OCI-LY1 (cell line): ENCODE measurements around the gene RNF212.
A peak's percentile ranks its signal among the peaks of the same experiment; 100 is the strongest.

Source experiments
- H2AFZ ChIP-seq: fragments of 200-600 bp; sonication (generic), shearing (Covaris generic); 2 replicates; pipeline ENCODE4 v1.6.0; 2014; ENCODE audit warnings: antibody characterized with exemption, mild to moderate bottlenecking, low read length
- H3F3A ChIP-seq: fragments of 200-600 bp; sonication (generic), shearing (Covaris generic); 2 replicates; pipeline ENCODE4 v1.6.0; 2014; ENCODE audit warnings: mild to moderate bottlenecking, antibody characterized with exemption, low read length, moderate library complexity; ENCODE audit not compliant: insufficient read depth
- H3K27ac ChIP-seq: fragments of 200-600 bp; sonication (generic); 2 replicates; pipeline ENCODE4 v1.5.1; 2014; ENCODE audit warnings: low read length, mixed run types, mild to moderate bottlenecking, low read depth; ENCODE audit not compliant: poor library complexity, severe bottlenecking
- H3K27me3 ChIP-seq: fragments of 200-600 bp; sonication (generic); 2 replicates; pipeline ENCODE4 v1.6.0; 2014; ENCODE audit warnings: antibody characterized with exemption, mild to moderate bottlenecking, low read length, moderate library complexity; ENCODE audit not compliant: insufficient read depth
- H3K36me3 ChIP-seq: fragments of 200-600 bp; sonication (generic); 2 replicates; pipeline ENCODE4 v1.6.1; 2014; ENCODE audit warnings: mild to moderate bottlenecking, antibody characterized with exemption, low read length, moderate library complexity, mixed read lengths; ENCODE audit not compliant: insufficient read depth
- H3K4me1 ChIP-seq: fragments of 200-600 bp; sonication (generic); 2 replicates; pipeline ENCODE4 v1.5.1; 2014; ENCODE audit warnings: mild to moderate bottlenecking, low read length, moderate library complexity; ENCODE audit not compliant: insufficient read depth, severe bottlenecking
- H3K4me2 ChIP-seq: fragments of 200-600 bp; sonication (generic), shearing (Covaris generic); 2 replicates; pipeline ENCODE4 v1.6.1; 2014; ENCODE audit warnings: low read length
- H3K4me3 ChIP-seq: fragments of 200-600 bp; sonication (generic); 2 replicates; pipeline ENCODE4 v1.5.1; 2014; ENCODE audit warnings: low read length, low read depth, mild to moderate bottlenecking, mixed read lengths; ENCODE audit not compliant: poor library complexity, severe bottlenecking
- H3K79me2 ChIP-seq: fragments of 200-600 bp; shearing (Covaris generic); 2 replicates; pipeline ENCODE4 v1.6.1; 2016; ENCODE audit warnings: mixed run types, low read length, mixed read lengths; ENCODE audit not compliant: insufficient read depth
- H3K9ac ChIP-seq: fragments of 200-600 bp; sonication (generic), shearing (Covaris generic); 2 replicates; pipeline ENCODE4 v1.6.1; 2014; ENCODE audit warnings: mild to moderate bottlenecking, low read length, mixed read lengths
- H3K9me2 ChIP-seq: fragments of 200-600 bp; sonication (generic), shearing (Covaris generic); 2 replicates; pipeline ENCODE4 v1.6.1; 2014; ENCODE audit warnings: low read depth, mild to moderate bottlenecking, low read length, mixed read lengths
- H3K9me3 ChIP-seq: fragments of 200-600 bp; shearing (Covaris generic); 2 replicates; pipeline ENCODE4 v1.6.1; 2014; ENCODE audit warnings: low read length, mixed read lengths
- H4K20me1 ChIP-seq: fragments of 200-600 bp; sonication (generic), shearing (Covaris generic); 2 replicates; pipeline ENCODE4 v1.6.0; 2016; ENCODE audit warnings: mild to moderate bottlenecking, low read length; ENCODE audit not compliant: insufficient read depth
- EZH2 ChIP-seq: fragments of 200-600 bp; sonication (generic), shearing (Covaris generic); IDR thresholded peaks from 2 replicates; pipeline ENCODE4 v1.8.0; 2017; ENCODE audit warnings: borderline replicate concordance, mixed run types, mild to moderate bottlenecking, antibody characterized with exemption, low read length, moderate library complexity, mixed read lengths
- TF ChIP-seq, protein P1 (sequence below): fragments of 200-600 bp; sonication (generic), shearing (Covaris generic); IDR thresholded peaks from 2 replicates; pipeline ENCODE4 v1.5.1; 2017; ENCODE audit warnings: mild to moderate bottlenecking, antibody characterized with exemption, low read length, moderate library complexity, mixed read lengths

RNF212 gene

GRCh38 chr4:1075225-1075624, 38.1 kb downstream of the RNF212 start:
- Histone ChIP-seq H3K79me2 (no peaks in the 10 kb centered on the region), H3K4me1 (no peaks in the 10 kb centered on the region), H3K4me2 (no peak overlapping the region), H3K9me3 (no peaks in the 10 kb centered on the region), H3K4me3 (no peak overlapping the region), H3K36me3 (no peaks in the 10 kb centered on the region), H3F3A (no peaks in the 10 kb centered on the region), H2AFZ (no peak overlapping the region), H4K20me1 (no peaks in the 10 kb centered on the region), H3K27me3 (no peaks in the 10 kb centered on the region), H3K27ac (no peak overlapping the region), H3K9me2 (no peaks in the 10 kb centered on the region), H3K9ac (no peak overlapping the region)
- TF ChIP-seq, protein P1, sequence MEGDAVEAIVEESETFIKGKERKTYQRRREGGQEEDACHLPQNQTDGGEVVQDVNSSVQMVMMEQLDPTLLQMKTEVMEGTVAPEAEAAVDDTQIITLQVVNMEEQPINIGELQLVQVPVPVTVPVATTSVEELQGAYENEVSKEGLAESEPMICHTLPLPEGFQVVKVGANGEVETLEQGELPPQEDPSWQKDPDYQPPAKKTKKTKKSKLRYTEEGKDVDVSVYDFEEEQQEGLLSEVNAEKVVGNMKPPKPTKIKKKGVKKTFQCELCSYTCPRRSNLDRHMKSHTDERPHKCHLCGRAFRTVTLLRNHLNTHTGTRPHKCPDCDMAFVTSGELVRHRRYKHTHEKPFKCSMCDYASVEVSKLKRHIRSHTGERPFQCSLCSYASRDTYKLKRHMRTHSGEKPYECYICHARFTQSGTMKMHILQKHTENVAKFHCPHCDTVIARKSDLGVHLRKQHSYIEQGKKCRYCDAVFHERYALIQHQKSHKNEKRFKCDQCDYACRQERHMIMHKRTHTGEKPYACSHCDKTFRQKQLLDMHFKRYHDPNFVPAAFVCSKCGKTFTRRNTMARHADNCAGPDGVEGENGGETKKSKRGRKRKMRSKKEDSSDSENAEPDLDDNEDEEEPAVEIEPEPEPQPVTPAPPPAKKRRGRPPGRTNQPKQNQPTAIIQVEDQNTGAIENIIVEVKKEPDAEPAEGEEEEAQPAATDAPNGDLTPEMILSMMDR = no peak
- TF ChIP-seq EZH2 = no peak

- Histone ChIP-seq H3K27ac (no peak overlapping the region), H2AFZ (no peak overlapping the region), H3K79me2 (no peaks in the 10 kb centered on the region), H3K9ac (no peak overlapping the region), H3K9me3 (no peaks in the 10 kb centered on the region), H3K36me3 (no peaks in the 10 kb centered on the region), H3K4me1 (no peaks in the 10 kb centered on the region), H3K4me3 (no peak overlapping the region), H3F3A (no peaks in the 10 kb centered on the region), H4K20me1 (no peaks in the 10 kb centered on the region), H3K9me2 (no peaks in the 10 kb centered on the region), H3K4me2 (no peak overlapping the region), H3K27me3 (no peaks in the 10 kb centered on the region)
- TF ChIP-seq, protein P1 = no peak
- TF ChIP-seq EZH2 = no peak
Measured at GRCh38 chr4:1074077-1074476, 39.3 kb downstream of the RNF212 start.

DNA sequence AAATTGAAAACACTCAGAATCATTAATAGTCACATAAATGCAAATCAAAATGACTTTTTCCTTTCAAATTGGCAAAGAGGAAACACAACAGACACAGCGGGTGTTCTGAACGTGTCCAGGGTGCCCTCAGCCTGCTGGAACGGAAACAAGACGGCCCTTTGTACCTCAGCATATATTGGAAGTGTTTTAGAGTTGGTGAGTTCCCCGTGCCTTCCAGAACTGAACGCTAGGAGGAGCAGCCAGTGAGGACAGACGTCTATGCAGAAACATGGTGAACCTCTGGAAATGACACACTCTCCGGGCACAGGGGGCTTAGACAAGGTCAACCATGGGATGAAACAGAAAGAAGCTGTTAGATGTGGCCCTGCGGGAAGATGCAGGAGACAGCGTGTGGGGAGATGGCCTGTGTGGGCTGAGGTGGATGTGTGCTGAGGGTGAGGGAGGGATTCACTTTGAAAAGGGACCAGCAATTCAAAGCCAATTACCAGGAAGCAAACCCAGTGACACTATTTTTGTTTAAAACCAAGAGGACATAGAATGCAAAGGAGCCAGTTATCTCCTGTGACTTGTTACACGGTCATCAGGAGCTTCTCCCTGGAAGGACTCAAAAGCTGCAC, 40.4 kb downstream of the RNF212 start:
- H2AFZ ChIP-seq = no peak overlapping the region
- TF ChIP-seq, protein P1 = peak; percentile 51
- no peak for TF ChIP-seq EZH2
- H4K20me1 ChIP-seq = no peaks in the 10 kb centered on the region
- H3K9ac ChIP-seq = no peak overlapping the region
- H3K79me2 ChIP-seq = no peaks in the 10 kb centered on the region
- H3K9me3 ChIP-seq = no peaks in the 10 kb centered on the region
- no peak overlapping the region for H3K4me2 ChIP-seq
- no peaks in the 10 kb centered on the region for H3F3A ChIP-seq
- no peaks in the 10 kb centered on the region for H3K9me2 ChIP-seq
- no peaks in the 10 kb centered on the region for H3K4me1 ChIP-seq
- no peak overlapping the region for H3K27ac ChIP-seq
- H3K27me3 ChIP-seq = no peaks in the 10 kb centered on the region
- H3K36me3 ChIP-seq = no peaks in the 10 kb centered on the region
- H3K4me3 ChIP-seq = no peak overlapping the region
